Heart left ventricle (tissue), 16 donors: ENCODE results near the gene DNAH17. TPM values are rescaled to one million over a fixed set of nuclear protein-coding genes. Genes with fewer than 3 reads are reported as not detected.
A peak's percentile ranks its signal among the peaks of the same experiment; 100 is the strongest.
"Not testable (repeated sequence)": the region's sequence is repeated elsewhere in the genome, so short reads cannot be mapped to it uniquely, and the experiment has no call there.

ENCODE experiments used
- ATAC-seq, 4 donors: fragments of 200-7000 bp; cut with Tn5 transposase; one replicate each; pipeline ENCODE4 v1.9.1; 2020 to 2022; ENCODE audit warnings: moderate library complexity in 4 of 4, mild to moderate bottlenecking in 3 of 4, moderate number of reproducible peaks in 1 of 4
- DNase-seq, 5 donors: peaks; one replicate each; pipeline ENCODE4 v3.0.0-alpha.2; 2020
- H3K27ac ChIP-seq, 12 donors: fragments of 200-600 bp; sonication (generic) in 4 of 12; one replicate each; pipeline versions ENCODE4 v1.5.0 to v1.8.0; 2016 to 2022; ENCODE audit warnings: mild to moderate bottlenecking in 2 of 12
- H3K27me3 ChIP-seq, 9 donors: fragments of 200-600 bp; sonication (generic) in 2 of 9; one replicate each; pipeline versions ENCODE4 v1.5.1 to v1.8.0; 2016 to 2022; ENCODE audit warnings: mild to moderate bottlenecking in 3 of 9
- H3K36me3 ChIP-seq, 9 donors: fragments of 200-600 bp; sonication (generic) in 2 of 9; one replicate each; pipeline versions ENCODE4 v1.5.0 to v1.8.0; 2018 to 2022; ENCODE audit warnings: mild to moderate bottlenecking in 2 of 9
- H3K4me1 ChIP-seq, 12 donors: fragments of 200-600 bp; sonication (generic) in 4 of 12; one replicate each; pipeline versions ENCODE4 v1.5.0 to v1.8.0; 2016 to 2022; ENCODE audit warnings: mild to moderate bottlenecking in 3 of 12
- H3K4me3 ChIP-seq, 12 donors: fragments of 200-600 bp; sonication (generic) in 4 of 12; one replicate each; pipeline versions ENCODE4 v1.5.0 to v1.8.0; 2017 to 2022; ENCODE audit warnings: mild to moderate bottlenecking in 9 of 12, moderate library complexity in 4 of 12
- H3K9me3 ChIP-seq, 12 donors: fragments of 200-600 bp; sonication (generic) in 4 of 12; one replicate each; pipeline versions ENCODE4 v1.5.0 to v1.8.0; 2016 to 2022; ENCODE audit warnings: mild to moderate bottlenecking in 1 of 12
- POLR2A ChIP-seq, 2 donors: fragments of 450-650 bp; IDR thresholded peaks; one replicate each; pipeline ENCODE4 v1.6.1; 2017; ENCODE audit warnings: antibody characterized with exemption in 2 of 2, mild to moderate bottlenecking in 2 of 2, moderate library complexity in 2 of 2
- WGBS, 4 donors: extraction: QIAGEN DNeasy Blood & Tissue Kit in 2 of 4; methylation state at CpG; one replicate each; pipeline versions ENCODE4 v1.1.5 to v1.1.7; 2013 to 2018; 5-methylcytosine and 5-hydroxymethylcytosine counted together
- intact Hi-C, 10 donors: fragments of 100-400 bp; cut with DNase I; formaldehyde crosslinking; loops; one replicate each; pipeline versions ENCODE4 v1.11.1 to v1.14.2; 2022
- polyA plus RNA-seq, 2 donors: library from polyadenylated mRNA; stranded (reverse); fragments of 200-250 nt; gene quantifications; one replicate each; pipeline ENCODE4 v1.2.3, GENCODE V29; 2013
- total RNA-seq, 9 donors: library from RNA; depleted of rRNA in 2 of 9; stranded (reverse); fragments of >200 nt in 2 of 9; fragmentation: NEBNext Ultra II Directional in 3 of 9; extraction: Animal tissue kit (Norgen Biotek cat#: 25700) in 3 of 9; gene quantifications; one replicate each; pipeline versions ENCODE4 v1.1.0 to v1.2.4, GENCODE V29; 2016 to 2023
- TF ChIP-seq, protein P1 (sequence below), 12 donors: fragments of 200-600 bp; sonication (generic) in 4 of 12; IDR thresholded peaks; one replicate each; pipeline versions ENCODE4 v1.5.0 to v1.8.0; 2018 to 2022; ENCODE audit warnings: antibody characterized with exemption in 12 of 12, mild to moderate bottlenecking in 5 of 12
- donor health status: ischemic (EF 13 %, LVEDD 7.1; RV severe dilation, severe dysfunction).
- donor health status: healthy with polysubstance abuse.
- donor health status: DM: no; HTN: yes; CAD: no.
- donor health status: DM: no; HTN: no; CAD: no.
- donor health status: ischemic (EF 25% LVEDD 6.9; RV normal size, moderate dysfunction).
- donor health status: ischemic (EF 25% LVEDD 5.7; RV mildly dilated, moderate dysfunction).
- donor health status: healthy.
- donor health status: DM: yes; HTN: yes; CAD: no.
- donor health status: ischemic (EF 35%, LVEDD 5.7; RV mildly dilated, moderate dysfunction).
- donor health status: nonischemic (EF 11% LVEDD 7.7; RV severe dilation, severe dysfunction).
- donor health status: DM: yes; HTN: yes; CAD: no.
- donor health status: PGD.
- donor health status: ischemic (EF 29% LVEDD 5.4; RV normal size, mild dysfunction).
- donor health status: nonischemic (EF 23%, LVEDD 6.1; RV moderate dilation, normal function).

DNAH17 gene
- total and polyA plus RNA-seq, 11 donors = 0.02 to 0.63 (median 0.17) TPM; not detected in 4

DNA sequence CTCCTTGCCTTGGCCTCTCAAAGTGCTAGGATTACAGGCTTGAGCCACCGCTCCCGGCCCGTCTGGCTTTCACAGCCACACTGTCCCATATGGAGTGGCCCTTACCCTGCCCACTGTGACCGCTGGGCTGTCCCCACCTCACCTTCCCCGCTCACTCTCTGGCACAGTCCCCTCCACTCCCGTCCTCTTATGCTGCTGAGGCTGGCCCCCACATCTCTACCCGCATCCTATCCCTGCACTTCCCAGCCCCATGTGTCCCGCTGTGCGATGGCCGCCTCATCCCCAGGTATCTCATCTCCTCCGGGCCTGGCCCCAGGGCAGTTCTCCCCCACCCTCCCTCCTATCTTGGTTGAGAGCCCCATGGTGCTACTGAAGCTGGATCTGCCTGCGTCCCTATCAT lies 105.6 kb downstream of the DNAH17 start:
- peaks cover 0 to 14% (median 4%) of the 10 kb centered on the region in 9 donors for H3K27me3 ChIP-seq
- 80 to 92% (median 92%) methylated on average over 12 of the region's 12 CpGs for WGBS, 4 donors
- ATAC-seq = no peak
- no peaks in the 10 kb centered on the region for H3K4me1 ChIP-seq
- intact Hi-C loops = no loop called here
- no peak for DNase-seq
- no peaks in the 10 kb centered on the region for H3K9me3 ChIP-seq
- no peaks in the 10 kb centered on the region for H3K36me3 ChIP-seq
- TF ChIP-seq, protein P1, sequence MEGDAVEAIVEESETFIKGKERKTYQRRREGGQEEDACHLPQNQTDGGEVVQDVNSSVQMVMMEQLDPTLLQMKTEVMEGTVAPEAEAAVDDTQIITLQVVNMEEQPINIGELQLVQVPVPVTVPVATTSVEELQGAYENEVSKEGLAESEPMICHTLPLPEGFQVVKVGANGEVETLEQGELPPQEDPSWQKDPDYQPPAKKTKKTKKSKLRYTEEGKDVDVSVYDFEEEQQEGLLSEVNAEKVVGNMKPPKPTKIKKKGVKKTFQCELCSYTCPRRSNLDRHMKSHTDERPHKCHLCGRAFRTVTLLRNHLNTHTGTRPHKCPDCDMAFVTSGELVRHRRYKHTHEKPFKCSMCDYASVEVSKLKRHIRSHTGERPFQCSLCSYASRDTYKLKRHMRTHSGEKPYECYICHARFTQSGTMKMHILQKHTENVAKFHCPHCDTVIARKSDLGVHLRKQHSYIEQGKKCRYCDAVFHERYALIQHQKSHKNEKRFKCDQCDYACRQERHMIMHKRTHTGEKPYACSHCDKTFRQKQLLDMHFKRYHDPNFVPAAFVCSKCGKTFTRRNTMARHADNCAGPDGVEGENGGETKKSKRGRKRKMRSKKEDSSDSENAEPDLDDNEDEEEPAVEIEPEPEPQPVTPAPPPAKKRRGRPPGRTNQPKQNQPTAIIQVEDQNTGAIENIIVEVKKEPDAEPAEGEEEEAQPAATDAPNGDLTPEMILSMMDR (IDR thresholded peaks at IDR 0.05) = no peak
- no peak for TF ChIP-seq POLR2A (IDR thresholded peaks at IDR 0.05)
- no peak overlapping the region for H3K4me3 ChIP-seq
- H3K27ac ChIP-seq = no peak overlapping the region

DNA sequence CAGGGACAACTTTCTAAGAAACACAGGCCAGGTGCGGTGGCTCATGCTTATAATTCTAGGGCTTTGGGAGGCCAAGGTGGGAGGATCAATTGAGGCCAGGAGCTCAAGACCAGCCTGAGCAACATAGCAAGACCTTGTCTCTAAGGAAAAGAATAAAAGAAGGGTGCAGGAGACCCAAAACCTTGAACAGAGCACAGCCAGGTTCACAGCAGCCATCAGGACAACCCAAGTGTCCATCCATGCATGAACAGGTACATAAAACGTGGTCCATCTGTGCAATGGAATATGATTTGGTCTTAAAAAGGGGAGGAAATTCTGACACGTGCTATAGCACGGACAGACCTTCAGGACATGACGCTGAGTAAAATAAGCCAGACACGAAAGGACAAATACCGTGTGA lies 107.8 kb downstream of the DNAH17 start:
- Histone ChIP-seq H3K4me1 (no peaks in the 10 kb centered on the region), H3K27ac (no peak overlapping the region), H3K27me3 (peaks cover 0 to 14% (median 0%) of the 10 kb centered on the region in 9 donors), H3K9me3 (no peaks in the 10 kb centered on the region), H3K36me3 (no peaks in the 10 kb centered on the region), H3K4me3 (no peak overlapping the region)
- no peak for DNase-seq
- ATAC-seq = no peak
- 93 to 97% (median 94%) methylated on average over 7 of the region's 7 CpGs for whole genome bisulfite sequencing, 4 donors
- TF ChIP-seq, protein P1 (IDR thresholded peaks at IDR 0.05) = no peak
- no peak for TF ChIP-seq POLR2A (IDR thresholded peaks at IDR 0.05)
- intact Hi-C loops = no loop called here

DNA sequence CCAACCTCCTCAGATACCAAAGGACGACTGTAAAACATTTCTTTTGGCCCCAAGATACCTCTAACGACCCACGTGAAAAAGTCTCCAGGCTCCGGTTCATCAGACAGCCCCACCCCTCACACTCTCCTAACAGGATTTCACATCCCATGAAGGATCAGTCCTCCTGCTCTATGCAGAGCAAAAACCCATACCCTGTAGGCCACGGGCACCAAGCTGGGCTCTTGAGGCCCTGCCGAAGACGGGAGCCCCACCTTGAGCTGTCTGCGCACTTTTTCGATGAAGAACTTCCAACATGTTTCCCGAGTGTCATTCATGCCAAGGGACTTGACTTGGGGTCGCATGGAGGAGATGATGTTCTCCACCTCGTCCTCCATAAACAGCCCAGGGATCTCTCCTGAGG lies 108.8 kb downstream of the DNAH17 start:
- no peaks in the 10 kb centered on the region for H3K4me1 ChIP-seq
- H3K27ac ChIP-seq = no peak overlapping the region
- 84 to 88% (median 86%) methylated on average over 12 of the region's 12 CpGs for WGBS, 4 donors
- no peak for TF ChIP-seq POLR2A (IDR thresholded peaks at IDR 0.05)
- TF ChIP-seq, protein P1 (IDR thresholded peaks at IDR 0.05) = no peak
- DNase-seq = no peak
- intact Hi-C loops = no loop called here
- no peaks in the 10 kb centered on the region for H3K36me3 ChIP-seq
- no peak for ATAC-seq
- H3K27me3 ChIP-seq = peaks cover 0 to 11% (median 0%) of the 10 kb centered on the region in 9 donors
- no peak overlapping the region for H3K4me3 ChIP-seq
- no peaks in the 10 kb centered on the region for H3K9me3 ChIP-seq

DNA sequence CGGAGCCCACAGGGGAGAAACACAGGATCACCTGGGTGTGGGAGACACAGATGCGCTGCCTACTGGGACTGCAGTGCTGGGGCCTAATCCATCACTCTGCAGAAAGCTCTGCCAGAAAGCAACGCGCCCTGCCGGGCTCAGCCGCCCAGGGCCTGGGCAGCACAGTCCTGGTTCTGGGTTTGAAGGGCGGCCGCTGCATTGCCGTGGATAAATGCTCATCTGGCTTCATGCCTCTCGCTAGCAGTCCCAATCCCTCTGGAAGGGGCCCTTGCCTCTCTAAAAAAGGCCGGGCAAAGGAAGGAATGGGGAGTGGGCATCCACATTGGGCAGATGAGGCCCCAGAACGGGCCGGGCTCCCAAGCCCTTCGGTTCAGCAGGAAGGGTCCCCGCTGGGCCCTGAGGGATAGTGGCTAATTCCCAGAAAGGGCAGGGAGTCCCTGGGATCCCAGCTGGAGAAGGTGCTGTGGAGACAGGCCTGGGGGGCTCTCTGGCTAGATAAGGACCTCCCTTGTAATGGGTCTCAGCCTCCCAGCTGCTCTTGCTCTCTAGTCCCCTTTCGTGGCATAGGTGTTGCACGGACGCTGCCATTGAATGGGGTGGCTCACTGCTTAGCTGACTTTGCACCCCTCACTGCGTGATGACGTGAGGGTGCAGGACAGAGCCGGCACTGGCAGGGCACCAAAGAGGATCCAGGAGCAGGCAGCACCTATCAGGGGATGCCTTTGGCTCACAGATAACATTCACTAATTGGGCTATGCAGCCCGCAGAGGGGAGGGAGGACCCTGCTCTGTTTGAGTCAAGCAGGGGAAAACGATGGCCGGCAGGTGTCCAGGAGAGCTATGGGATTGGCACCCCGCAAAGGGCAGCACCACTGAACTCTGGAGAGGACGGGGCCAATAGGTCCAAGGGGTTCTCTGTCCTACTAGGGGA lies 110.1 kb downstream of the DNAH17 start:
- intact Hi-C loops = no loop called here
- H3K4me1 ChIP-seq = no peaks in the 10 kb centered on the region
- ATAC-seq (peak in 2 of 4 donors; percentile 11 to 20), DNase-seq (no peak)
- no peak overlapping the region for H3K27ac ChIP-seq
- TF ChIP-seq, protein P1 (IDR thresholded peaks at IDR 0.05) = no peak
- no peak for TF ChIP-seq POLR2A (IDR thresholded peaks at IDR 0.05)
- H3K4me3 ChIP-seq = no peak overlapping the region
- H3K36me3 ChIP-seq = no peaks in the 10 kb centered on the region
- WGBS, 4 donors = 84 to 88% (median 87%) methylated on average over 17 to 26 of the region's 26 CpGs
- no peaks in the 10 kb centered on the region for H3K9me3 ChIP-seq
- H3K27me3 ChIP-seq = peaks cover 0 to 4% (median 0%) of the 10 kb centered on the region in 9 donors

DNA sequence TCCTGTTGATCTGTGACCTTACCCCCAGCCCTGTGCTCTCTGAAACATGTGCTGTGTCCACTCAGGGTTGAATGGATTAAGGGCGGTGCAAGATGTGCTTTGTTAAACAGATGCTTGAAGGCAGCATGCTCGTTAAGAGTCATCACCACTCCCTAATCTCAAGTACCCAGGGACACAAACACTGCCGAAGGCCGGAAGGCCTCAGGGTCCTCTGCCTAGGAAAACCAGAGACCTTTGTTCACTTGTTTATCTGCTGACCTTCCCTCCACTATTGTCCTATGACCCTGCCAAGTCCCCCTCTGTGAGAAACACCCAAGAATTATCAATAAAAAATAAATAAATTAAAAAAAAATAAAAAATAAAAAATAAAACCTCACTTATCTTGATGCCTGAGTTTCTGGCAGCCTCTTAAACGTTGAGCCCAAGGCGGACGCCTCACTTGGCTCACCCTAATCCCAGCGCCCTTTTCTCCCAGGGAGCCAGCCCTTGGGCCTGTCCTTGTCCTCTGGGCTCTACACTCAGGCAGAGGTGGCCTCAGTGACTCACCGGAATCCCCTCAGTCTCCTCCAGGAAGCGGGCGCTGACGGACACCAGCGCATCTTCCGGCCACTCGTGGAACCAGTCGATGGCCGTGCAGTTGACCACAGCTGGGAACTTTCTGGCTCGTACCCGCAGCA lies 110.9 kb downstream of the DNAH17 start:
- intact Hi-C loops, H3K27ac ChIP-seq, H3K27me3 ChIP-seq, H3K4me3 ChIP-seq, H3K9me3 ChIP-seq, H3K36me3 ChIP-seq, H3K4me1 ChIP-seq, DNase-seq: not testable (repeated sequence)
- WGBS, 4 donors = 78 to 85% (median 81%) methylated on average over 18 to 19 of the region's 19 CpGs
- ATAC-seq = peak in 2 of 4 donors; percentile 21 to 30
